GM12864 (cell line): Measurements from ENCODE around the gene DAZAP2.

Experiments used
- DNase-seq: peaks from one replicate; pipeline ENCODE4 v3.0.0-alpha.2; 2011; ENCODE audit warnings: low read depth
- H3K4me3 ChIP-seq: 2 replicates; pipeline ENCODE4 v1.5.1; 2011; ENCODE audit warnings: mild to moderate bottlenecking, low read depth, low read length, control low read depth
- TF ChIP-seq, protein P1 (sequence below): IDR thresholded peaks from 2 replicates; pipeline ENCODE4 v1.5.1; 2011; ENCODE audit warnings: low read depth, mild to moderate bottlenecking, moderate library complexity, low read length, control low read depth, inconsistent platforms; ENCODE audit errors: missing control alignments

DAZAP2 gene

DNA sequence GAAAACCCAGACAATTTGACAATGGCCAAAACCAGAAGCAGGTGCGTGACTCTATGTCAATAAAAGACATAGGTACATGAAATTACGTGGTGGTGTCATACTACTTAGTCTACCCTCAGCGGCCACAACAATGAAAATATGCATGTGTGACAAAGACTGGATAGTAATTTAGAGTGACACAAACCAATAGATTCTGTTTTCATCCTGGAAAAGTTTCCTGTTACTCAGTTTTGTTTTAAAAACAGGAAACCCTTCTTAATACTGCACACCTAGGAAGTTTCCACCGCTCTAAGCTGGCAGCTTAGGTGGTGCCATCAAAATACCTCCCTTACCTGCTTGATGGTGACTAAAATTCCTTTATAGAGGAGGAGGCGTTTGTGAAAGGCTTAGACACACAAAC, 35.9 kb upstream of the DAZAP2 start:
- H3K4me3 ChIP-seq, result no peak overlapping the region
- no peak for DNase-seq
- TF ChIP-seq, protein P1, sequence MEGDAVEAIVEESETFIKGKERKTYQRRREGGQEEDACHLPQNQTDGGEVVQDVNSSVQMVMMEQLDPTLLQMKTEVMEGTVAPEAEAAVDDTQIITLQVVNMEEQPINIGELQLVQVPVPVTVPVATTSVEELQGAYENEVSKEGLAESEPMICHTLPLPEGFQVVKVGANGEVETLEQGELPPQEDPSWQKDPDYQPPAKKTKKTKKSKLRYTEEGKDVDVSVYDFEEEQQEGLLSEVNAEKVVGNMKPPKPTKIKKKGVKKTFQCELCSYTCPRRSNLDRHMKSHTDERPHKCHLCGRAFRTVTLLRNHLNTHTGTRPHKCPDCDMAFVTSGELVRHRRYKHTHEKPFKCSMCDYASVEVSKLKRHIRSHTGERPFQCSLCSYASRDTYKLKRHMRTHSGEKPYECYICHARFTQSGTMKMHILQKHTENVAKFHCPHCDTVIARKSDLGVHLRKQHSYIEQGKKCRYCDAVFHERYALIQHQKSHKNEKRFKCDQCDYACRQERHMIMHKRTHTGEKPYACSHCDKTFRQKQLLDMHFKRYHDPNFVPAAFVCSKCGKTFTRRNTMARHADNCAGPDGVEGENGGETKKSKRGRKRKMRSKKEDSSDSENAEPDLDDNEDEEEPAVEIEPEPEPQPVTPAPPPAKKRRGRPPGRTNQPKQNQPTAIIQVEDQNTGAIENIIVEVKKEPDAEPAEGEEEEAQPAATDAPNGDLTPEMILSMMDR, result no peak

DNA sequence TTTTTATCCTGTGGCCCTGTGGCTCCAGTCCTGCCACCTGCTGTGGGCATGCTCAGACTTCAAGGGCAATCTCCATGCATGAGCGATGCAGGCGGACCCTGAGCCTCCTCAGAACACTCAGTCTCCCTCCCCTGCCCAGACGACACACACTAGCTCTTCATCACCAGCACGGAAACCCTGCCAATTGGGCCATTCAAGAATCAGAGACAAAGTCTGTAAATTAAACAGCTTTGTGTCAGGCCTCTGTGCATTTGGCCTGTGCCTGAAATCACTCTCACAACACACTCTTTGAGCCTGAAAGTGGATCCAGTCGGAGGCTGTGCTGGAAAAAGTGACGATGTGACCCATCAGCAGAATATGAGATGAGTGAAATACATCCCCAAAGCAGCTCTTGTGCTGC, 33.3 kb upstream of the DAZAP2 start:
- no peak overlapping the region for H3K4me3 ChIP-seq
- no peak for DNase-seq
- TF ChIP-seq, protein P1, result no peak

- no peak for DNase-seq
- TF ChIP-seq, protein P1, result no peak
- no peak overlapping the region for H3K4me3 ChIP-seq
These were observed 30.5 kb upstream of the DAZAP2 start for GRCh38 chr12:51208016-51208660.

GRCh38 chr12:51209259-51209658, 29.4 kb upstream of the DAZAP2 start:
- H3K4me3 ChIP-seq, result no peak overlapping the region
- TF ChIP-seq, protein P1, result no peak
- DNase-seq, result no peak

DNA sequence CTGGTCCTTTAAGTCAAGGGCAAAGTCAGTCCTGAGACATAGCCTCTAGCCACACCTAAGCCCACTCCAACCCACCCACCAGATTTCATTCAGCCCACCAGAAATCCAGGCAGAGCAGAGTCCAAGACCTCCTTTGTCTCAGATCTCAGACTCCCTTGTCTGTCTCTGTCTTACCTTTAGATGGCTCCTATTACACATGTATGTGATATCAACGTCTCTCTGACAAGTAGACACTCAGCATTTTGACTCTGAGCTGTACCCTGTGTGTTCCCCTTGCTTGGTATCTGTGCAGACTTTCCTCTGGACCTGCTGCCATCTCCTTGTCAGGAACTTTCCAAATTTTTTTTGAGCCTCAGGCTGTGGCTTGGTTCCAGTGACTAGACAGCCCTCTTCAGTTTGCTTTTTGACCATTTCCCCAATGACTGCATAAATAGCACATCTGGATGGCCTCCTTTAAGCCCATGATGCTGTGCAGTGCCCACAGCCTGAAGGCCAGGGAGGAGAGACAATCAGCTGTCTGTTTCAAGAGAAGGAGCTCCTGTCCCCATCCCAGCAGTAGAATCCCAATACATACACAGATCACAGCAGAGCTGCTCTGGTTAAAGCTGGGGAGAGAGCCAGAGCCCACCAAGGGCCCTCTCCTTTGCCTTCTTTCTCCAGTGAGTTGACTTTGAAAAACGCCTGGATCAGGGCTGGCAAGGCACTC, 27.8 kb upstream of the DAZAP2 start:
- TF ChIP-seq, protein P1, result no peak
- no peak overlapping the region for H3K4me3 ChIP-seq
- no peak for DNase-seq

GRCh38 chr12:51214895-51215294, 23.7 kb upstream of the DAZAP2 start:
- no peak for DNase-seq
- TF ChIP-seq, protein P1, result no peak
- H3K4me3 ChIP-seq, result no peak overlapping the region
